GM12892 (cell line): ENCODE results near the gene INTS6.
A peak's percentile ranks its signal among the peaks of the same experiment; 100 is the strongest.

ENCODE experiments used
- DNase-seq: peaks from one replicate; pipeline ENCODE4 v3.0.0; 2011; ENCODE audit not compliant: insufficient read length
- FAIRE-seq: peaks from 2 replicates; lab custom pipeline; 2011; peaks lifted over from hg19 to GRCh38; lab: Jason Lieb, UNC
- POLR2A ChIP-seq: IDR thresholded peaks from 2 replicates; pipeline ENCODE4 v1.6.1; 2011; ENCODE audit warnings: low read depth, low read length, control low read depth
- POLR2AphosphoS5 ChIP-seq: IDR thresholded peaks from 2 replicates; pipeline ENCODE4 v1.6.1; 2011; ENCODE audit warnings: low read depth, low read length, control low read depth
- TAF1 ChIP-seq: IDR thresholded peaks from 2 replicates; pipeline ENCODE4 v1.6.1; 2011; ENCODE audit warnings: low read depth, mild to moderate bottlenecking, control low read depth, low read length, borderline replicate concordance

Gene INTS6

GRCh38 chr13:51385114-51385513 is 67.7 kb downstream of the INTS6 start:
- FAIRE-seq = peak; percentile 14
- no peak for DNase-seq
- TF ChIP-seq POLR2A (no peak), POLR2AphosphoS5 (no peak), TAF1 (no peak)

GRCh38 chr13:51380269-51380668 is 72.6 kb downstream of the INTS6 start:
- TF ChIP-seq POLR2AphosphoS5 = no peak
- no peak for TF ChIP-seq TAF1
- no peak for TF ChIP-seq POLR2A
- DNase-seq = no peak
- FAIRE-seq = no peak

GRCh38 chr13:51373451-51373850 is 79.4 kb downstream of the INTS6 start:
- no peak for DNase-seq
- no peak for FAIRE-seq
- TF ChIP-seq TAF1 = no peak
- no peak for TF ChIP-seq POLR2A
- no peak for TF ChIP-seq POLR2AphosphoS5

GRCh38 chr13:51371768-51372399 is 81.0 kb downstream of the INTS6 start:
- TF ChIP-seq POLR2AphosphoS5 (no peak), TAF1 (no peak), POLR2A (no peak)
- FAIRE-seq = no peak

GRCh38 chr13:51370811-51371210 is 82.0 kb downstream of the INTS6 start:
- DNase-seq (no peak), FAIRE-seq (no peak)
- no peak for TF ChIP-seq POLR2AphosphoS5
- no peak for TF ChIP-seq POLR2A
- TF ChIP-seq TAF1 = no peak

More at GRCh38 chr13:51371768-51372399, 81.0 kb downstream of the INTS6 start:
- DNase-seq = no peak

- TF ChIP-seq POLR2A (no peak), POLR2AphosphoS5 (no peak), TAF1 (no peak)
- FAIRE-seq = no peak
- no peak for DNase-seq
These were observed 82.7 kb downstream of the INTS6 start for GRCh38 chr13:51370116-51370515.

- FAIRE-seq = peak; percentile 17
- DNase-seq = no peak
- no peak for TF ChIP-seq POLR2AphosphoS5
- TF ChIP-seq POLR2A = no peak
These were observed 88.3 kb downstream of the INTS6 start for GRCh38 chr13:51364404-51365008.

GRCh38 chr13:51363625-51364024 is 89.2 kb downstream of the INTS6 start:
- DNase-seq (no peak), FAIRE-seq (no peak)
- no peak for TF ChIP-seq POLR2AphosphoS5
- no peak for TF ChIP-seq TAF1
- no peak for TF ChIP-seq POLR2A

GRCh38 chr13:51361106-51361505 is 91.7 kb downstream of the INTS6 start:
- TF ChIP-seq POLR2AphosphoS5 = no peak
- TF ChIP-seq TAF1 = no peak
- TF ChIP-seq POLR2A = no peak
- no peak for DNase-seq
- FAIRE-seq = no peak

GRCh38 chr13:51360489-51360888 is 92.3 kb downstream of the INTS6 start:
- DNase-seq (no peak), FAIRE-seq (no peak)
- TF ChIP-seq POLR2AphosphoS5 = no peak
- TF ChIP-seq TAF1 = no peak
- no peak for TF ChIP-seq POLR2A

- no peak for DNase-seq
- TF ChIP-seq TAF1 = no peak
- no peak for TF ChIP-seq POLR2AphosphoS5
- TF ChIP-seq POLR2A = no peak
- no peak for FAIRE-seq
These were observed 93.5 kb downstream of the INTS6 start for GRCh38 chr13:51359352-51359751.

GRCh38 chr13:51357928-51358595 is 94.8 kb downstream of the INTS6 start:
- TF ChIP-seq TAF1 = no peak
- no peak for TF ChIP-seq POLR2AphosphoS5
- no peak for TF ChIP-seq POLR2A
- no peak for DNase-seq
- no peak for FAIRE-seq

GRCh38 chr13:51355217-51355616 is 97.6 kb downstream of the INTS6 start:
- DNase-seq = no peak
- FAIRE-seq = no peak
- TF ChIP-seq POLR2A (no peak), POLR2AphosphoS5 (no peak), TAF1 (no peak)
